GM21447 (cell line): Measurements from ENCODE around the gene SEPSECS.

Experiments
- ATAC-seq: cut with Tn5 transposase; IDR thresholded peaks from one replicate; pipeline ENCODE4 v1.9.1; 2021; ENCODE audit not compliant: unreplicated experiment

SEPSECS gene

DNA sequence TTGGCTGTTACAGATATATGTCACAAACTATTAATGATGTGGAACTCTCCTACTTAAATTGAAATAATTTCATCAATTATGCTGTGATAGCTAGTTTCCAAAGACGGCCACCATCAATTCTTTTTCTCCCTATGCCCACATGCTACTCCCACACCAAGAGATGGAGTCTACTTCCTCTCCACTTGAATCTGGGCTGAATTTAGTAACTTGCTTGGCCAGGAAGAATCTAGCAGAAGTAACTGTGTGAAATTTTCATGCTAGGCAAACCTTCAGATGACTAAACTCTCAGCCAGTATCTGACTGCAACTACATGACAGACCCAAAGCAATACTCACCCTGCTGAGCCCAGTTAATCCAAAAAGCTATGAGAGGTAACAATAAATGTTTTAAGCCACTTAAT is 3.2 kb downstream of the SEPSECS start:
- ATAC-seq: no peak

GRCh38 chr4:25155947-25156346 is 4.3 kb downstream of the SEPSECS start:
- no peak for ATAC-seq

GRCh38 chr4:25154594-25155265 is 5.5 kb downstream of the SEPSECS start:
- no peak for ATAC-seq

DNA sequence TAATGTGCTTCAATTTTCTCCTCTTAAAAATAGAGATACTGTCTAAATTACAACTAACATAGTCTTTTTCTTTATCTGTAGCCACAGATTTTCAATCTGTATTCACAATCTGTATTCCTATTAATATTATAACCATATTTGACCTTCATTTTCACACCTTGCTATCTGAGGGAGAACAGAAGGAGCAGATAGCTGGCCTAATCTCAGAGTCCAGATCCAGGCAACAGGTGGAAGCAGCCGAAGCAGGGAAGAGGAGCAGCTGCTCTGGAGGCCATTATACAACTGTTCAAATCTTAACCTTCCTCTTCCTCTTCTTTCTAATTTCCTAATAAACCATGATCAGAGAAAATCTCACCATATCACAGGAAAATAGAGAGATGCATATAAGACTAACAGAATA is 14.2 kb downstream of the SEPSECS start:
- ATAC-seq: no peak

- no peak for ATAC-seq
Measured at GRCh38 chr4:25144870-25145481, 15.3 kb downstream of the SEPSECS start.

GRCh38 chr4:25142468-25142867 is 17.8 kb downstream of the SEPSECS start:
- ATAC-seq: no peak

GRCh38 chr4:25141592-25141991 is 18.7 kb downstream of the SEPSECS start:
- ATAC-seq: no peak

DNA sequence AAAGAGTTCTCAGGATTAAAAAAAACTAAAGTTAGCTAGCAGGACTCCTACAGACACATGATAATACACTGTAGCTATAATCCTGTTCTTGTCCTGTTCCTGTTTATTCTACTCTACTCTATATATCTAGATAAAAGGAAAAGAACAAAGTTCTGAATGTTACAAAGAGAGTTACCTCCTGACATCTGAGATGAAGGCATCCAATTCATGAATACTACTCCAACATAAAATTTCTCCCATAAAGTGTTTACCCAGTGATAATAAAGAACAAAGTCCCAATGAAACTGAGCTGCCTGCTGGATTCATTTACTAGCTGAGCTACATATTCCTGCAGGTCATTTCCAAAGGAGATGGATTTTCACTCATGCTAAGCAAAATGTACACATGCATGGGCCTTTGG is 27.1 kb downstream of the SEPSECS start:
- ATAC-seq: no peak

- no peak for ATAC-seq
Measured at GRCh38 chr4:25131926-25132325, 28.3 kb downstream of the SEPSECS start.

DNA sequence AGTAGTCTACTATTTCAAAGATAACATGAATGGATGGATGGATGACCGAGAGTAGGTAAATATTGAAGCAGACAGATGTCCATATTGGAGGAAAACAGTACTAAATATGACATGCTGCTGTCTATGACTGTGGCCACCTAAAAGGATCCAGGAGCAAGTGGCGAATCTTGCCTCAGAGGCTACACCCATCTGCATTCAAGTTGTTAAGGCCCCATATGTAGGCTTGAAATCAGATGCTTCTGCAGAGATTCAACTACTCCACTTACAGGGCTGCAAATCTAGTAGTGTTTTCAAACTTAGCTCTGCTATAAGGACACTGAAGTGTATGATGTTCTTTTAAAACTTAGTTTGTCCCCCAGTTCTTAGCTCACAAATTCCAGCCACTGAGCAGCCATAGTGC is 28.9 kb downstream of the SEPSECS start:
- ATAC-seq: no peak

- no peak for ATAC-seq
Measured at GRCh38 chr4:25129917-25130316, 30.3 kb downstream of the SEPSECS start.

GRCh38 chr4:25128671-25129070 is 31.6 kb downstream of the SEPSECS start:
- no peak for ATAC-seq

- peak; percentile 99 for ATAC-seq
Measured at GRCh38 chr4:25123236-25123635, 37.0 kb downstream of the SEPSECS start.

- ATAC-seq: no peak
Measured at GRCh38 chr4:25120146-25120940, 39.9 kb downstream of the SEPSECS start.

GRCh38 chr4:25117716-25118472 is 42.4 kb downstream of the SEPSECS start:
- no peak for ATAC-seq

- no peak for ATAC-seq
Measured at GRCh38 chr4:25117274-25117673, 43.0 kb downstream of the SEPSECS start.

- ATAC-seq: no peak
Measured at GRCh38 chr4:25113915-25114904, 46.0 kb downstream of the SEPSECS start.

DNA sequence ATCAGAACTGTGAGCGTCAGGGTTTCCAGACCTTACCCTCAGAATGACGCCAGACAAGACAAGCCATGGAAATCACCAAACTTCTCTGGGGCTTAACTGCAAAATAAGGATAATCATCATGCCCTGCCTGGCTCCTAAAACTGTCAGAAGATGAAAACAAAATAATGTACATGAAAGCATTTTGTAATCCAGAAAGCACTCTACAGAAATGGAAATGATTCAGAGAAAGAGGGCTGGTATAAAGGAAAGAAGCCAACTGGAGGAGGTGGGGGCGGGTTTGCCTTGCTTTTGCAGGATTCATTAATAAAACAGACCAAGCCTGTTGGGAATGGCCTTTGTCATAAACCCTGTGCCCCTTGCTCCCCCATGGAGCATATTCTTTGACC is 47.3 kb downstream of the SEPSECS start:
- ATAC-seq: no peak

- ATAC-seq: no peak
Measured at GRCh38 chr4:25112366-25112994, 47.8 kb downstream of the SEPSECS start.
